ENCODE data around the gene CCR7.
"Not testable (repeated sequence)": the region's sequence is repeated elsewhere in the genome, so short reads cannot be mapped to it uniquely, and the experiment has no call there.

CCR7 gene

GRCh38 chr17:40588552-40588951 is 23.3 kb upstream of the CCR7 start:
- H3K27me3 ChIP-seq (replicated peaks; ENCODE audit: control insufficient read depth, insufficient read depth, low read length), result peaks cover 7% of the 10 kb centered on the region
- no peak overlapping the region for H3K4me3 ChIP-seq (ENCODE audit: low read length)
- H3K4me1 ChIP-seq (ENCODE audit: control insufficient read depth, insufficient read depth, low read length), result no peaks in the 10 kb centered on the region
- no peaks in the 10 kb centered on the region for H3K36me3 ChIP-seq (ENCODE audit: control insufficient read depth, insufficient read depth, low read length, severe bottlenecking)
- no peak overlapping the region for H3K9ac ChIP-seq (ENCODE audit: low read length)
- DNase-seq (ENCODE audit: low read depth), result no peak
- peaks cover 12% of the 10 kb centered on the region for H3K9me3 ChIP-seq (ENCODE audit: control insufficient read depth, low read length)

- H3K4me1 ChIP-seq (ENCODE audit: control insufficient read depth, insufficient read depth, low read length); H3K36me3 ChIP-seq (ENCODE audit: control insufficient read depth, insufficient read depth, low read length, severe bottlenecking); H3K27me3 ChIP-seq (replicated peaks; ENCODE audit: control insufficient read depth, insufficient read depth, low read length); H3K4me3 ChIP-seq (ENCODE audit: low read length); H3K9ac ChIP-seq (ENCODE audit: low read length); DNase-seq (ENCODE audit: low read depth): not testable (repeated sequence)
- H3K9me3 ChIP-seq (ENCODE audit: control insufficient read depth, low read length), result peaks cover 12% of the 10 kb centered on the region
Observed at GRCh38 chr17:40586264-40586663, 21.0 kb upstream of the CCR7 start.

- peaks cover 12% of the 10 kb centered on the region for H3K9me3 ChIP-seq (ENCODE audit: control insufficient read depth, low read length)
- not testable (repeated sequence) for H3K27me3 ChIP-seq (replicated peaks; ENCODE audit: control insufficient read depth, insufficient read depth, low read length); H3K4me3 ChIP-seq (ENCODE audit: low read length); H3K4me1 ChIP-seq (ENCODE audit: control insufficient read depth, insufficient read depth, low read length); DNase-seq (ENCODE audit: low read depth); H3K36me3 ChIP-seq (ENCODE audit: control insufficient read depth, insufficient read depth, low read length, severe bottlenecking); H3K9ac ChIP-seq (ENCODE audit: low read length)
Observed at GRCh38 chr17:40584950-40585349, 19.7 kb upstream of the CCR7 start.

GRCh38 chr17:40582328-40582901 is 17.1 kb upstream of the CCR7 start:
- peaks cover 6% of the 10 kb centered on the region for H3K27me3 ChIP-seq (replicated peaks; ENCODE audit: control insufficient read depth, insufficient read depth, low read length)
- H3K4me3 ChIP-seq (ENCODE audit: low read length), result no peak overlapping the region
- no peak for DNase-seq (ENCODE audit: low read depth)
- H3K36me3 ChIP-seq (ENCODE audit: control insufficient read depth, insufficient read depth, low read length, severe bottlenecking), result no peaks in the 10 kb centered on the region
- peaks cover 8% of the 10 kb centered on the region for H3K9me3 ChIP-seq (ENCODE audit: control insufficient read depth, low read length)
- no peak overlapping the region for H3K9ac ChIP-seq (ENCODE audit: low read length)
- H3K4me1 ChIP-seq (ENCODE audit: control insufficient read depth, insufficient read depth, low read length), result peaks cover 5% of the 10 kb centered on the region

GRCh38 chr17:40580140-40580539 is 14.9 kb upstream of the CCR7 start:
- H3K36me3 ChIP-seq (ENCODE audit: control insufficient read depth, insufficient read depth, low read length, severe bottlenecking), result no peaks in the 10 kb centered on the region

GRCh38 chr17:40579471-40579870 is 14.2 kb upstream of the CCR7 start:
- DNase-seq (ENCODE audit: low read depth), result no peak
- H3K36me3 ChIP-seq (ENCODE audit: control insufficient read depth, insufficient read depth, low read length, severe bottlenecking), result no peaks in the 10 kb centered on the region
- H3K27me3 ChIP-seq (replicated peaks; ENCODE audit: control insufficient read depth, insufficient read depth, low read length), result peaks cover 6% of the 10 kb centered on the region
- H3K4me1 ChIP-seq (ENCODE audit: control insufficient read depth, insufficient read depth, low read length), result peaks cover 5% of the 10 kb centered on the region
- no peak overlapping the region for H3K9ac ChIP-seq (ENCODE audit: low read length)
- no peak overlapping the region for H3K4me3 ChIP-seq (ENCODE audit: low read length)
- peaks cover 13% of the 10 kb centered on the region for H3K9me3 ChIP-seq (ENCODE audit: control insufficient read depth, low read length)

More at GRCh38 chr17:40580140-40580539, 14.9 kb upstream of the CCR7 start:
- no peak overlapping the region for H3K4me3 ChIP-seq (ENCODE audit: low read length)
- peaks cover 12% of the 10 kb centered on the region for H3K9me3 ChIP-seq (ENCODE audit: control insufficient read depth, low read length)
- peaks cover 6% of the 10 kb centered on the region for H3K27me3 ChIP-seq (replicated peaks; ENCODE audit: control insufficient read depth, insufficient read depth, low read length)
- DNase-seq (ENCODE audit: low read depth), result no peak
- H3K4me1 ChIP-seq (ENCODE audit: control insufficient read depth, insufficient read depth, low read length), result peaks cover 5% of the 10 kb centered on the region
- no peak overlapping the region for H3K9ac ChIP-seq (ENCODE audit: low read length)

GRCh38 chr17:40577611-40578065 is 12.4 kb upstream of the CCR7 start:
- Histone ChIP-seq H3K4me3 (ENCODE audit: low read length) (no peak overlapping the region), H3K36me3 (ENCODE audit: control insufficient read depth, insufficient read depth, low read length, severe bottlenecking) (no peaks in the 10 kb centered on the region), H3K9me3 (ENCODE audit: control insufficient read depth, low read length) (peaks cover 29% of the 10 kb centered on the region), H3K27me3 (replicated peaks; ENCODE audit: control insufficient read depth, insufficient read depth, low read length) (peaks cover 6% of the 10 kb centered on the region), H3K9ac (ENCODE audit: low read length) (no peak overlapping the region), H3K4me1 (ENCODE audit: control insufficient read depth, insufficient read depth, low read length) (peaks cover 5% of the 10 kb centered on the region)
- DNase-seq (ENCODE audit: low read depth), result no peak

GRCh38 chr17:40576113-40576740 is 11.0 kb upstream of the CCR7 start:
- Histone ChIP-seq H3K4me1 (ENCODE audit: control insufficient read depth, insufficient read depth, low read length) (peaks cover 5% of the 10 kb centered on the region), H3K36me3 (ENCODE audit: control insufficient read depth, insufficient read depth, low read length, severe bottlenecking) (no peaks in the 10 kb centered on the region), H3K27me3 (replicated peaks; ENCODE audit: control insufficient read depth, insufficient read depth, low read length) (peaks cover 4% of the 10 kb centered on the region), H3K9me3 (ENCODE audit: control insufficient read depth, low read length) (peaks cover 40% of the 10 kb centered on the region), H3K4me3 (ENCODE audit: low read length) (no peak overlapping the region), H3K9ac (ENCODE audit: low read length) (no peak overlapping the region)
- DNase-seq (ENCODE audit: low read depth), result no peak

GRCh38 chr17:40574292-40574691 is 9.0 kb upstream of the CCR7 start:
- H3K4me1 ChIP-seq (ENCODE audit: control insufficient read depth, insufficient read depth, low read length), result peaks cover 5% of the 10 kb centered on the region
- H3K27me3 ChIP-seq (replicated peaks; ENCODE audit: control insufficient read depth, insufficient read depth, low read length), result no peaks in the 10 kb centered on the region
- no peak overlapping the region for H3K9ac ChIP-seq (ENCODE audit: low read length)
- H3K4me3 ChIP-seq (ENCODE audit: low read length), result no peak overlapping the region
- peaks cover 41% of the 10 kb centered on the region for H3K9me3 ChIP-seq (ENCODE audit: control insufficient read depth, low read length)
- H3K36me3 ChIP-seq (ENCODE audit: control insufficient read depth, insufficient read depth, low read length, severe bottlenecking), result no peaks in the 10 kb centered on the region
- DNase-seq (ENCODE audit: low read depth), result no peak

GRCh38 chr17:40572245-40572993 is 7.1 kb upstream of the CCR7 start:
- DNase-seq (ENCODE audit: low read depth); H3K9ac ChIP-seq (ENCODE audit: low read length); H3K36me3 ChIP-seq (ENCODE audit: control insufficient read depth, insufficient read depth, low read length, severe bottlenecking); H3K4me1 ChIP-seq (ENCODE audit: control insufficient read depth, insufficient read depth, low read length); H3K4me3 ChIP-seq (ENCODE audit: low read length); H3K27me3 ChIP-seq (replicated peaks; ENCODE audit: control insufficient read depth, insufficient read depth, low read length): not testable (repeated sequence)
- peaks cover 45% of the 10 kb centered on the region for H3K9me3 ChIP-seq (ENCODE audit: control insufficient read depth, low read length)

- Histone ChIP-seq H3K36me3 (ENCODE audit: control insufficient read depth, insufficient read depth, low read length, severe bottlenecking) (no peaks in the 10 kb centered on the region), H3K9me3 (ENCODE audit: control insufficient read depth, low read length) (peaks cover 25% of the 10 kb centered on the region), H3K4me1 (ENCODE audit: control insufficient read depth, insufficient read depth, low read length) (no peaks in the 10 kb centered on the region), H3K9ac (ENCODE audit: low read length) (no peak overlapping the region), H3K4me3 (ENCODE audit: low read length) (no peak overlapping the region), H3K27me3 (replicated peaks; ENCODE audit: control insufficient read depth, insufficient read depth, low read length) (no peaks in the 10 kb centered on the region)
- no peak for DNase-seq (ENCODE audit: low read depth)
Observed at GRCh38 chr17:40568074-40568836, 3.0 kb upstream of the CCR7 start.
